ENCODE results near the gene RBM12. TPM values are rescaled to one million over a fixed set of nuclear protein-coding genes. Genes with fewer than 3 reads are reported as not detected.

Gene RBM12
- total RNA-seq, 2 experiments from 2014 or later: 66.3 to 152 TPM

- Histone ChIP-seq H3K79me2 (ENCODE audit: insufficient read depth, low read depth, low read length) (no peaks in the 10 kb centered on the region), H3K36me3 (ENCODE audit: insufficient read depth, low read length) (no peaks in the 10 kb centered on the region), H3K4me3 (ENCODE audit: low read depth, low read length, poor library complexity, severe bottlenecking) (no peak overlapping the region), H3K9me2 (ENCODE audit: insufficient read depth, low read length) (no peaks in the 10 kb centered on the region), H3K9me3 (ENCODE audit: low read length) (no peaks in the 10 kb centered on the region), H3K27ac (ENCODE audit: low read depth, low read length, poor library complexity, severe bottlenecking) (no peak overlapping the region), H3K4me1 (ENCODE audit: insufficient read depth, low read length, poor library complexity, severe bottlenecking) (peaks cover 21% of the 10 kb centered on the region), H3K4me2 (ENCODE audit: low read length) (no peak overlapping the region), H2AFZ (ENCODE audit: low read length) (no peak overlapping the region), H4K20me1 (ENCODE audit: insufficient read depth, low read length) (no peaks in the 10 kb centered on the region)
- CTCF ChIA-PET (ENCODE audit: unreplicated experiment): no interaction called here
- POLR2A ChIA-PET: no interaction called here
- BruUV-seq (replicated peaks): no TSS peak
- DNase-seq (ENCODE audit: low spot score): no peak
- intact Hi-C loops (cut with micrococcal nuclease; ENCODE audit: unreplicated experiment): loop anchor here (5.0 kb wide), 1 partner anchor 98 kb away; the partner anchor contains the start of genes NFS1 and ROMO1
- no peak for TF ChIP-seq CTCF (conservative IDR thresholded peaks at IDR 0.05; ENCODE audit: low read length)
- TF ChIP-seq EZH2phosphoT487 (IDR thresholded peaks at IDR 0.05; ENCODE audit: borderline replicate concordance, low read depth, low read length): no peak
These were observed 65.0 kb downstream of the RBM12 start for GRCh38 chr20:35599776-35600120.

Small RNA genes within 50 kb of the gene (small RNA-seq; reads per million reads assigned to genes)
- not detected for gene RNU6-759P

Other genes with a start within 250 kb of the RBM12 start
- gene GDF5, start 226.7 kb downstream of the RBM12 start, total RNA-seq (2014; rRNA removed; shearing (Covaris generic)): not detected in 2 replicates
- not detected in 2 replicates for gene GDF5, start 226.7 kb downstream of the RBM12 start, total RNA-seq (2022)
- 28.6 and 31.6 TPM in 2 replicates for gene CEP250, start 209.3 kb downstream of the RBM12 start, total RNA-seq (2014; rRNA removed; shearing (Covaris generic))
- 68.9 and 74.4 TPM in 2 replicates for gene CEP250, start 209.3 kb downstream of the RBM12 start, total RNA-seq (2022)
- not detected in 2 replicates for gene C20orf173, start 135.2 kb downstream of the RBM12 start, total RNA-seq (2014; rRNA removed; shearing (Covaris generic))
- not detected in 2 replicates for gene C20orf173, start 135.2 kb downstream of the RBM12 start, total RNA-seq (2022)
- gene ERGIC3, start 122.8 kb downstream of the RBM12 start, total RNA-seq (2014; rRNA removed; shearing (Covaris generic)): 171 and 178 TPM in 2 replicates
- gene ERGIC3, start 122.8 kb downstream of the RBM12 start, total RNA-seq (2022): 170 and 177 TPM in 2 replicates
- gene SPAG4, start 49.1 kb downstream of the RBM12 start, total RNA-seq (2014; rRNA removed; shearing (Covaris generic)): 12.1 and 24.7 TPM in 2 replicates
- 58.2 and 64.2 TPM in 2 replicates for gene SPAG4, start 49.1 kb downstream of the RBM12 start, total RNA-seq (2022)
- 83.3 and 83.7 TPM in 2 replicates for gene CPNE1, start within 50 bp of the RBM12 start, total RNA-seq (2014; rRNA removed; shearing (Covaris generic))
- gene CPNE1, start within 50 bp of the RBM12 start, total RNA-seq (2022): 193 and 202 TPM in 2 replicates
- gene NFS1, start 34.5 kb upstream of the RBM12 start, total RNA-seq (2014; rRNA removed; shearing (Covaris generic)): 32.8 and 56.2 TPM in 2 replicates
- gene NFS1, start 34.5 kb upstream of the RBM12 start, total RNA-seq (2022): 41.3 and 43.4 TPM in 2 replicates
- 393 and 411 TPM in 2 replicates for gene ROMO1, start 34.5 kb upstream of the RBM12 start, total RNA-seq (2014; rRNA removed; shearing (Covaris generic))
- 109 and 164 TPM in 2 replicates for gene ROMO1, start 34.5 kb upstream of the RBM12 start, total RNA-seq (2022)
- 346 and 448 TPM in 2 replicates for gene RBM39, start 77.4 kb upstream of the RBM12 start, total RNA-seq (2014; rRNA removed; shearing (Covaris generic))
- 429 and 431 TPM in 2 replicates for gene RBM39, start 77.4 kb upstream of the RBM12 start, total RNA-seq (2022)
- gene PHF20, start 107.1 kb upstream of the RBM12 start, total RNA-seq (2014; rRNA removed; shearing (Covaris generic)): 37.9 and 43.6 TPM in 2 replicates
- 47.8 and 51.4 TPM in 2 replicates for gene PHF20, start 107.1 kb upstream of the RBM12 start, total RNA-seq (2022)

Measured in OCI-LY7 (cell line).